ENCODE data around the gene NPPA.
A peak's percentile ranks its signal among the peaks of the same experiment; 100 is the strongest.
"Not testable (repeated sequence)": the region's sequence is repeated elsewhere in the genome, so short reads cannot be mapped to it uniquely, and the experiment has no call there.

Gene NPPA

DNA sequence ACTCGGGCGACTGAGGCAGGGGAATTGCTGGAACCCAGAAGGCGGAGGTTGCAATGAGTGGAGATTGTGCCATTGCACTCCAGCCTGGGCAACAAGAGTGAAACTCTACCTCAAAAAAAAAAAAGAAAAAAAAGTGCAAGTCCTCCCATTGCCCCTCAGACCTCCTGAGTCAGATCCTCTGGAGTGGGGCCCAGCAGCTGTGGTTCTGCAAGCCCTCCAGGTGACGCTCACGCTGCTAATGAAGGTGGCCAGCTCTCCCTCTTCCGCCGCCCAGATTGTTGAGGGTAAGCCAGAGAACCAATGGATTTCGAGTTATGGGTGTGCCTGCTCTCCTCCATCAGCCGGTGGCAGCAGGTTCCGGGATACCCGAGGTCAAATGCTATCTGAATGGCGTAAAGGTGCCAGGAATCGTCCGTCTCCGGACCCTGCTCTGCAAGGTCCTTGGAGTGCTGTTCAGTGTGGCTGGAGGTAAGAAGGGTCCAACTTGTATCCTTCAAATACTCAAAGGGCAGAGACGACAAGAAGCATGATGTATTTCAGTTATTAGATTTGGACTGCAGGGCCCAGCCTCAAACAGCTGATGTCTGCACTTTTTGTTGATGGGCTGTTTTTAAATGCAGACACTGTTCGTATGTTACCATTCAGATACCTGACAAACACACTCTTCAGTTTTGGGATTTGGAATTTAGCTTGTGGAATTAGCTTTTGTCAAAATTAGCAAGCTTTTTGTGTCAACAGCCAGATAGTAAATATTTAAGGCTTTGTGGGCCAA is 24.0 kb downstream of the NPPA start:
- Mint-ChIP-seq H3K36me3 (ENCODE audit: low read depth) (peaks cover 17% of the 10 kb centered on the region), H3K27me3 (ENCODE audit: low read depth) (no peaks in the 10 kb centered on the region), H3K4me1 (ENCODE audit: low read depth) (no peaks in the 10 kb centered on the region), H3K4me3 (no peak overlapping the region), H3K27ac (no peak overlapping the region), H3K9me3 (no peaks in the 10 kb centered on the region)

DNA sequence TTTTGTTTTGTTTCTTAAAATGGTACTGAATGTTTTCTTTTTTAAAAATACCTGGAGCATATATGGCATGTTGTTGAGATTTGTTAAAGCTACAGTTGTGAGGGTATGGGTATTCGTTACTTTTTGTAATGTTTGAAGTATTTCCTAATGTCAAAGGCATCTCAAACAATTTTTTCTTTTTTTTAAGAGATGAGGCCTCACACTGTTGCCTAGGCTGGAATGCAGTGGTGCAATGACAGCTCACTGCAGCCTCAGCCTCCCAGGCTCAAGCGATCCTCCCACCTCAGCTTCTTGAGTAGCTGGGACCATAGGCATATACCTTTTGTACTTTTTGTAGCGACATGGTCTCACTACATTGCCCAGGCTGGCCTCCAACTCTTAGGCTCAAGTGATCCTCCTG is 25.5 kb downstream of the NPPA start:
- Mint-ChIP-seq H3K27ac (no peak overlapping the region), H3K9me3 (no peaks in the 10 kb centered on the region), H3K4me1 (ENCODE audit: low read depth) (no peaks in the 10 kb centered on the region), H3K36me3 (ENCODE audit: low read depth) (peaks cover 14% of the 10 kb centered on the region), H3K4me3 (no peak overlapping the region), H3K27me3 (ENCODE audit: low read depth) (no peaks in the 10 kb centered on the region)

DNA sequence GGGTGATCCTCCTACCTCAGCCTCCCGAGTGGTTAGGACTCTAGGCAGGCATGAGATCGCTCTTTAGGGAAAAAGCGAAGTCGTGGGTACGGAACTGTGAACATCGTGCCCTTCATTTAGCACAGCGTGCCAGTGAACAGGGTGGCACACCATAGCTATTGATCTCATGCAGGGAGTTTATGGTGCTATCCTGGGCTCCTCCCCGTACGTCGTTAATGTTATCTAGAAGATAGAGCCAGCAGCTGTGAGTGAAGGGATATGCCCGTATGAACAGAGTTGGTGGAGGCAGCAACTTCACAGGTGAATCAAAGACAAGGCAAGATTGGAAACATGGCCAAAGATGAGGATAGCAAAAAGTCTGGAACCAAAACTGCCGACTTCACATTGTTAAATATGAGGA is 30.4 kb downstream of the NPPA start:
- Mint-ChIP-seq H3K4me1 (ENCODE audit: low read depth) (peaks cover 2% of the 10 kb centered on the region), H3K27me3 (ENCODE audit: low read depth) (no peaks in the 10 kb centered on the region), H3K4me3 (no peak overlapping the region), H3K27ac (no peak overlapping the region), H3K9me3 (no peaks in the 10 kb centered on the region), H3K36me3 (ENCODE audit: low read depth) (peaks cover 27% of the 10 kb centered on the region)

DNA sequence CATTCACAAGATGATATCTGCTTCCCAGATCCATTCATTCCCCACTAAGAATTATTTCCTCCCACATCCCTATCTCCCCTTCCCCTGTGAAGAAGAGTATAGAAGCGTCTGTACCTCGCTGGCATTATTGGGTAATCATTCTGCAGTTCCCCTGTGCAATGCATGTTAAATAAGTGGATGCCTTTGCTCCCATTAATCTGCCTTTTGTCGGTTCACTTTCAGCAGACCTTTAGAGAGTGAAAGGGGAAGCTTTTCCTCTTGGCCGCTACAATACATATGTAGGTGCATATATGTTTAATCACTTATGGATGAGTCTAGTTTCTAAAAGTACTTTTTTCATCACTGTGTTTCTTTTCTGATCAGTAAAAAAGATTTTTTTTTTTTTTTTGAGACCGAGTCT is 34.6 kb downstream of the NPPA start:
- peaks cover 33% of the 10 kb centered on the region for H3K36me3 Mint-ChIP-seq (ENCODE audit: low read depth)
- no peaks in the 10 kb centered on the region for H3K27me3 Mint-ChIP-seq (ENCODE audit: low read depth)
- no peaks in the 10 kb centered on the region for H3K9me3 Mint-ChIP-seq
- H3K4me3 Mint-ChIP-seq: no peak overlapping the region
- no peak overlapping the region for H3K27ac Mint-ChIP-seq
- H3K4me1 Mint-ChIP-seq (ENCODE audit: low read depth): peaks cover 11% of the 10 kb centered on the region

DNA sequence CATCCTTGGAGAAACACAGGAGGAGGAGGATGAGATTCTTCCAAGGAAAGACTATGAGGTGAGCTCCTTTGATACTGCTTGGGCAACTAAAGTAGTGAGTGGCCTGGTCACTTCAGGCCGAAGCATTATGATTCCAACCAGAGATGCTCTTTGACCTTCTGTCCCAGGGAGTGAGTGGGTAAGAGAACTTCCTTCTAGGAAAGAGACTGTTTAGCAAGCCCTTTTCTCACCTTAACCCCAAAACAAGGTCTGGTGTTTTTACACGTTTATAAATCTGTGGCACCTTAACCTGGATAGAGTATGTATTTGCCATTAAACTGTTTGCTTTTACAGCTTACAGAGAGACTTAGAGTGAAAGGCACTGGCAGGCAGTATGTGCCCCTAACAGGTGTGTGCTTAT is 40.5 kb downstream of the NPPA start:
- peaks cover 18% of the 10 kb centered on the region for H3K36me3 Mint-ChIP-seq (ENCODE audit: low read depth)
- H3K27ac Mint-ChIP-seq: peak overlapping the region; percentile 97
- peaks cover 46% of the 10 kb centered on the region for H3K4me1 Mint-ChIP-seq (ENCODE audit: low read depth)
- peak overlapping the region; percentile 97 for H3K4me3 Mint-ChIP-seq
- H3K9me3 Mint-ChIP-seq: no peaks in the 10 kb centered on the region
- H3K27me3 Mint-ChIP-seq (ENCODE audit: low read depth): no peaks in the 10 kb centered on the region

DNA sequence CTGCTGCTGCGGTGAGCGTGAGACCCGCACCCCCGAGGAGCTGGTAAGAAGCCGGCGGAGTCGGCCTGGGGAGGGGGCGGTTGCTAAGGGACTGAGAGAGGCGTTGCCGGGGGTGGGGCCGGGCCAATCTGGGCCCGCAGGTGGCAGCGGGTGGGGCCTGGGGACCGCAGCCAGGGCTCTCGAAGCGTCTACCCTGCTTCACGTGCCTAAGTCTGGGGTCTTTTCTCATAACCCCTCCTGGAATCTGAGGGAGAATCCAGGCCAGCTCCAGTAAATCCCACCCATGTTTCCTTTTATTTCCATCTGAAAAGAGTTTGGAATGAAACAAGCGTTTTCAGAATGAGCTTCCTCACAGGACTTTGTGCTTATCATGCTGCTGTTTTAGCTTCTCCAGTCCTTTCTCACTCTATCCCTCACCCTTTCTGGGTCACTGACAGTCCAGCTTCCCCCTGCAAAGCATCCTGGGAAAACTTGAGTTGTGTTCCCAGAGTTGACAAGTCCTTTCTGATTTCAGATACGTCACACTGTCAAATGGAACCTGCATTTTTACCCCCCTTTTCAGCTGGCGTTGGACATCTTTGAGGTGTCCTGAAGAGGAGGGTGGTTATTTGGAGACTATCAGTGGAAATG is 41.2 kb downstream of the NPPA start:
- peaks cover 13% of the 10 kb centered on the region for H3K36me3 Mint-ChIP-seq (ENCODE audit: low read depth)
- H3K9me3 Mint-ChIP-seq: no peaks in the 10 kb centered on the region
- peaks cover 49% of the 10 kb centered on the region for H3K4me1 Mint-ChIP-seq (ENCODE audit: low read depth)
- H3K4me3 Mint-ChIP-seq: peak overlapping the region; percentile 97
- peak overlapping the region; percentile 97 for H3K27ac Mint-ChIP-seq
- no peaks in the 10 kb centered on the region for H3K27me3 Mint-ChIP-seq (ENCODE audit: low read depth)

DNA sequence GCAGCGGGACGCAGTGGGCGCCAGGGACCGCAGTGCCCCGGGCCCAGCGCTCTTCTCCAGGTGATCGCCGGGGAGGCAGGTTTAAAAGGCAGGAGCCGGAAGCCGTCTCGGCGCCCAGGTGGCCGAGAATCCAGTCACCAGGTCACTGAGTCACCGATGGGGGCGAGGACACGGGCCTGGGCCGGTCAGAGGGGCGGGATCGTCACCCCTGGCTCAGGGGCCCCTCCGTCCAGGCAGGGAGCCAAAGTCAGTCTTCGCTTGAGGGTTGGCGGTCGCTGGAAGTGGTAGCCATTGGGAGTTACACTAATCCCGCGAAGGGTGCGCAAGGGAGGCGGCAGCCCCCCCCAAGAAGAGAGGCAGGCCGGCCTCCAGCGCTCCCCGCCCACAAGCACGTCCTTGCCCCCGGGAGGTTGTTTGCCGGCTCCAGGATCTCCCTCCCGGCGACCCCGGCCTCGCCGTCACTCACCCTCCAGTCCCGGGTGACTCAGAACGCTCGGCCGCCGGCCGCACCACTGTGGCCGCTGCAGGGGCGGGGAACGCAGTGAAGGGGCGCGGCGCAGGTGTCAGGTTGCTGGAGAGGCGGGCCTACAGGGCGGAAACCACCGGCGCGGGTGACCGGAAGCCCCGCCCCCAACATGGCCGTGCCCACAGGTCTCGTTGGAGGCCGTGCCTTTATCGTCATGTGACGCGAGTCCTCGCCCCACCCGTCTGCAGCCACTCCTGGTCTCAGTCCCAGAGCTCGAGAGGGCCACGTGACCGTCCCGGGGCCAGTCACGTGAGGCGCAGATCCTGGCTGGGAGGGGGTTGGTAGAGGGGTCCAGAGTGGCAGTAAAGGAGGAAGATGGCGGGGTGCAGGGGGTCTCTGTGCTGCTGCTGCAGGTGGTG is 41.9 kb downstream of the NPPA start, which contains the start of the genes CLCN6 and MTHFR:
Gene CLCN6 (plus strand): TSS at position 770 of the 885 bp plus-strand sequence. CDS start 72 bp downstream, at position 842.
Gene MTHFR (minus strand): TSS at position 543 of the 885 bp plus-strand sequence. CDS start 2,848 bp downstream, outside the sequence.
- Mint-ChIP-seq H3K4me3 (peak within 1 kb of the TSS; percentile 97), H3K27ac (peak within 1 kb of the TSS; percentile 97), H3K36me3 (ENCODE audit: low read depth) (peaks cover 15% of the 10 kb centered on the region), H3K27me3 (ENCODE audit: low read depth) (no peaks in the 10 kb centered on the region), H3K4me1 (ENCODE audit: low read depth) (peaks cover 51% of the 10 kb centered on the region), H3K9me3 (no peaks in the 10 kb centered on the region)

DNA sequence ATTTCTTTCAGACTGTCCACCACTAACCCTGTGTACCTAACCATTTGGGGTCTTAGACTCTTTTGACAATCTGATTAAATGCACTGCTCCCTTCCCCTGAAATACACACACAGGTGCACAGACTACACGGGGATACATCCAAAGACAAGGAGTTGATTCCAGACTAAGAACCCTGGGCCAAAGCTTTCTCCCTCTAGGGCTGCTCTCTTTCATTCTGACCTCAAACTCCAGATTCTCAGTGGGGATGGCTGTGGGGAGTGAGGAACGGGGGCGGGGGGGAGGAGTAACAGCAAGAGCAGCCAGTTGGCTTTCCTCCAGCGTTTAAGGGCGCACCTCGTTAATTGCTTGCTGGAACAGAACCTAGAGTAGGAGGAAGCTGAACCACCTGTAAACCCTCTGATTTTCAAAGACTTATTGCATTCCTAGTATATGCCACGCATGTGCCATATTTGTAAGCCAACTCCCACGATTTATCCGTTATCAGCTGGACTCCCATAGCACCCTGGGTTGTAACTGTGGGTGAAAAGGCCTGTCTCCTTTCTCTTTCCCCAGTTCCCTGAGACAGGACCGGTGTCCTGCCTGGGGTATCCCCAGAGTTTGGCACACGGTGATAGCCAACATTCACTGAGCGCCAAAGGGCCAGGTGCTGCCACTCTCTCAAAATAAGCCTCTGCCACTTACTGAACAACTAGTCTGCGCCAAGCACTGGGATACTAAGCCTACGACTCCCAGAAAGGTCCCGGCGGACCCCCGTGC is 42.7 kb downstream of the NPPA start:
- peak overlapping the region; percentile 97 for H3K27ac Mint-ChIP-seq
- H3K36me3 Mint-ChIP-seq (ENCODE audit: low read depth): peaks cover 22% of the 10 kb centered on the region
- H3K4me3 Mint-ChIP-seq: peak overlapping the region; percentile 97
- no peaks in the 10 kb centered on the region for H3K9me3 Mint-ChIP-seq
- H3K27me3 Mint-ChIP-seq (ENCODE audit: low read depth): no peaks in the 10 kb centered on the region
- H3K4me1 Mint-ChIP-seq (ENCODE audit: low read depth): peaks cover 51% of the 10 kb centered on the region

DNA sequence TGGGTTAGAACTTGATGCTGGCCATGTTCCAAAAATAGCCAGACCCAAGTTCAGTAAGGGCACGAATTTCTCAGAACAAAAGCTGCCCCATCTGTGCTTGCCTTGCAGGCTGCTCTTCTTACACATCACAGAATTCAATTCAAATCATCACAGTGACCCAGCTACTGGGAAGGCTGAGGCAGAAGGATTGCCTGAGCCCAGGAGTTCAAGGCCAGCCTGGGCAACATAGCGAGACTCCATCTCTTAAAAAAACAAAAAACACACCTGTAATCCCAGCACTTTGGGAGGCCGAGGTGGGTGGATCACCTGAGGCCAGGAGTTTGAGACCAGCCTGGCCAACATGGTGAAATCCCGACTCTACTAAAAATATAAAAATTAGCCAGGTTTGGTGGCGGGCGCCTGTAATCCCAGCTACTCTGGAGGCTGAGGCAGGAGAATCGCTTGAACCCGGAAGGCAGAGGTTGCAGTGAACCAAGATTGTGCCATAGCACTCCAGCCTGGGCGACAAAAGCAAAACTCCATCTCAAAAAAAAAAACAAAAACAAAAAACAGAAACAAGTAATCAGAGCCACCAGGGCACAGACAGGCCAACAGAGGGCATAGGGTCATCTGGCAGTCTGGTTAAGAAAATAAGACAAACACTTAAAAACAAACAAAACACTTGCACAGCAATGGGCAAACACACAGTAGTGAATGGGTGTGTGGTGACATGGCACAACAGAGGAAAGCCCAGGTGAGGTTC is 43.5 kb downstream of the NPPA start:
- not testable (repeated sequence) for H3K9me3 Mint-ChIP-seq; H3K27me3 Mint-ChIP-seq (ENCODE audit: low read depth)
- Mint-ChIP-seq H3K4me3 (peak overlapping the region; percentile 97), H3K36me3 (ENCODE audit: low read depth) (peaks cover 15% of the 10 kb centered on the region), H3K4me1 (ENCODE audit: low read depth) (peaks cover 48% of the 10 kb centered on the region), H3K27ac (peak overlapping the region; percentile 97)

DNA sequence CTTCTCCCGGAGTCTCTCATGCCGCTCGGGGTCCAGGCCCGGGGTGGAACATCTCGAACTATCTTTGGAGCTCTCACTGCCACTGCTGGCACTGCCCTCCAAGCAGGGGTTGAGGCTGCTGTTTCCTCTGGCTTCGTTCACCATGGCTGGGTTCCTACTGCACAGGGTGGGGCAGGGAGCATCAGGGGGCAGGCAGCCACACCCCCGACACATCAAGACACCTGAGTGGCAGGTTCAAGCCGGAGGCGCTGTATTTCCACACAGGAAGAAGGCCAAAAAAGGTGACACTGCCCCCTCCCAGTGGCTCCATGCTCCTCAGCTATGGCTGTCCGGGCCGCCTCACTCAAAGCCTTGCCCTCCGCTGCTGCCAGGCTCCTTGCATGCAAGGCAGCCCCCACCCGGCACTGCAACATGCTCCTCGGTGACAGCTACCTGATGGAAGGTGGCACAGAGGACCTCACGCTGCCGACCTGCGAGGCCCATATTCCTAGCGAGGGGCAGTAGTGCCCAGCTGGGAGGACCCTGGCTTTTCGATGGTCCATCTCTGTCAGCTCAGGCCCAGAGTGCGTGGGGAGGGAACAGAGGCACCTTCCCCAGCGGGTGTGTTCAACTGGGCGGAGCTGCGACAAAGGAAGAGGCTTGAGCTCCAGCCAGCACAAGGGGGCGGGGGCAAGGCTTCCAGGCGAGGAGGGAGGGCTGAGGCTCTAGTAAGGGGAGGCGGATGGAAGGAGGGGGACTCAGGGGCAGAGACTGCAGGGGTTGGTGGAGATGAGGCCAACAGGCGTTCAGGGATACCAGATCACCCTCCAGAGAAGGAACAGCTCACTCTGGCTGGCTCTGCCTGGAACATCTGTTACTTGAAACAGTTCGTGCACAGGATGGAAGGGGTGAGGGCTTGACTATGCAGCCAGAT is 44.4 kb downstream of the NPPA start:
- H3K27ac Mint-ChIP-seq: peak overlapping the region; percentile 91

DNA sequence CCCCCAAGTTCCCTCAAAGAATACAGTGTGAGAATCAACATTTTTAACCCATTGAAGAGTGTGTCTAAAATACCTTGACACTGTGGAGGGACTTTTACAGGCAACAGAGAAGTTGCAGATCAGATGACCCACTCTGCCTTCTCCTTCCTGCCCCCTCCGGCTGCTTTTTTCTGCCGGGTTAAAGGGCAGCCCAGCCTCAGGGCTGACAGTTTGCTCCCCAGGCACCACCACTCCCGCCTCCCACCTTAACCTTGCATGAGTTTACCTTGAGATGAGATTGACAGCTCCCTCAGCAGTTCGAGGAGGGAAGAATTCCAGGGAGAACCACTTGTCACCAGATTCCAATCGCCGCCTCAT is 45.0 kb downstream of the NPPA start:
- Mint-ChIP-seq H3K4me1 (ENCODE audit: low read depth) (peaks cover 44% of the 10 kb centered on the region), H3K9me3 (no peaks in the 10 kb centered on the region), H3K36me3 (ENCODE audit: low read depth) (peaks cover 15% of the 10 kb centered on the region), H3K27ac (peak overlapping the region; percentile 76), H3K4me3 (peak overlapping the region; percentile 97), H3K27me3 (ENCODE audit: low read depth) (no peaks in the 10 kb centered on the region)

More for the DNA sequence above, 44.4 kb downstream of the NPPA start:
- Mint-ChIP-seq H3K27me3 (ENCODE audit: low read depth) (no peaks in the 10 kb centered on the region), H3K4me1 (ENCODE audit: low read depth) (peaks cover 44% of the 10 kb centered on the region), H3K36me3 (ENCODE audit: low read depth) (peaks cover 15% of the 10 kb centered on the region), H3K9me3 (no peaks in the 10 kb centered on the region), H3K4me3 (peak overlapping the region; percentile 97)

DNA sequence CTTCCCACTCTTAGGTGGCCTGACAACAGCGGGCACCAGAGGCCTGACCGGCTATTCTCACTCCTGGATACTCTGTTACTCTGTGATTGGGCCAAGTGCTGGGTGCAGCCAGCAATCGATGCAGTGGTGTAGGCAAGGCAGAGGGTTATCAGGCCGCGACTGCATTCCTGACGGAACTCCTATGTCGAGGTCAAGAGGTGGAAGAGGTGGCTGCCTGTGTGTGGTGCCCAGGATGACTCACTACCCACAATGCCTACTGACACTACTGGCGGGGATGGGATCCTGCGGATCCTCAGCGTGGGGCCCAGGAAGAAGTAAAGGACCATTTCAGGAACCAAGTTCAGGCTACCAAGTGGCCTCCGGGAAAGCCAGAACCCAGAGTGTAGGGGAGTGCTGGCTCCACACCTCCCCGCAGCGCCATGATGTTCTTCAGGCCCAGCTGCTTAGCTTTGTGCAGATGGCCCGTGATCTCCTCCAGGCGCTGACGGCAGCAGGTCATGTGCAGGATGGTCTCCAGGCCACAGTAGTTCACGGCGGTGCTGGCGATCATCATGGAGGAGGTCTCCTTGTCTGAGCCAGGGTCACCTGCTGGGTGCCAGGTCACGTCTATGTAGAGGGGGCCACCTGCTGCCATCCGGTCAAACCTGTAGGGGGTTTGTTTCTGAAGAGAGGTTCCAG is 46.7 kb downstream of the NPPA start:
- H3K27ac Mint-ChIP-seq: no peak overlapping the region
- peak overlapping the region; percentile 28 for H3K4me3 Mint-ChIP-seq

More for the DNA sequence above, 46.7 kb downstream of the NPPA start:
- Mint-ChIP-seq H3K27me3 (ENCODE audit: low read depth) (no peaks in the 10 kb centered on the region), H3K4me1 (ENCODE audit: low read depth) (peaks cover 33% of the 10 kb centered on the region), H3K9me3 (no peaks in the 10 kb centered on the region), H3K36me3 (ENCODE audit: low read depth) (peaks cover 16% of the 10 kb centered on the region)

All from T-helper 1 cell treated with Interleukin-12 subunit alpha and Interleukin-12 subunit beta and Interleukin-4 antibody, amounts not matched to agents 30 μg/mL and 1 μg/mL, for 36 hours (primary cell).